Measurements from ENCODE around the gene RAP1GDS1.
A peak's percentile ranks its signal among the peaks of the same experiment; 100 is the strongest.

The RAP1GDS1 gene, protein sequence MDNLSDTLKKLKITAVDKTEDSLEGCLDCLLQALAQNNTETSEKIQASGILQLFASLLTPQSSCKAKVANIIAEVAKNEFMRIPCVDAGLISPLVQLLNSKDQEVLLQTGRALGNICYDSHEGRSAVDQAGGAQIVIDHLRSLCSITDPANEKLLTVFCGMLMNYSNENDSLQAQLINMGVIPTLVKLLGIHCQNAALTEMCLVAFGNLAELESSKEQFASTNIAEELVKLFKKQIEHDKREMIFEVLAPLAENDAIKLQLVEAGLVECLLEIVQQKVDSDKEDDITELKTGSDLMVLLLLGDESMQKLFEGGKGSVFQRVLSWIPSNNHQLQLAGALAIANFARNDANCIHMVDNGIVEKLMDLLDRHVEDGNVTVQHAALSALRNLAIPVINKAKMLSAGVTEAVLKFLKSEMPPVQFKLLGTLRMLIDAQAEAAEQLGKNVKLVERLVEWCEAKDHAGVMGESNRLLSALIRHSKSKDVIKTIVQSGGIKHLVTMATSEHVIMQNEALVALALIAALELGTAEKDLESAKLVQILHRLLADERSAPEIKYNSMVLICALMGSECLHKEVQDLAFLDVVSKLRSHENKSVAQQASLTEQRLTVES

DNA sequence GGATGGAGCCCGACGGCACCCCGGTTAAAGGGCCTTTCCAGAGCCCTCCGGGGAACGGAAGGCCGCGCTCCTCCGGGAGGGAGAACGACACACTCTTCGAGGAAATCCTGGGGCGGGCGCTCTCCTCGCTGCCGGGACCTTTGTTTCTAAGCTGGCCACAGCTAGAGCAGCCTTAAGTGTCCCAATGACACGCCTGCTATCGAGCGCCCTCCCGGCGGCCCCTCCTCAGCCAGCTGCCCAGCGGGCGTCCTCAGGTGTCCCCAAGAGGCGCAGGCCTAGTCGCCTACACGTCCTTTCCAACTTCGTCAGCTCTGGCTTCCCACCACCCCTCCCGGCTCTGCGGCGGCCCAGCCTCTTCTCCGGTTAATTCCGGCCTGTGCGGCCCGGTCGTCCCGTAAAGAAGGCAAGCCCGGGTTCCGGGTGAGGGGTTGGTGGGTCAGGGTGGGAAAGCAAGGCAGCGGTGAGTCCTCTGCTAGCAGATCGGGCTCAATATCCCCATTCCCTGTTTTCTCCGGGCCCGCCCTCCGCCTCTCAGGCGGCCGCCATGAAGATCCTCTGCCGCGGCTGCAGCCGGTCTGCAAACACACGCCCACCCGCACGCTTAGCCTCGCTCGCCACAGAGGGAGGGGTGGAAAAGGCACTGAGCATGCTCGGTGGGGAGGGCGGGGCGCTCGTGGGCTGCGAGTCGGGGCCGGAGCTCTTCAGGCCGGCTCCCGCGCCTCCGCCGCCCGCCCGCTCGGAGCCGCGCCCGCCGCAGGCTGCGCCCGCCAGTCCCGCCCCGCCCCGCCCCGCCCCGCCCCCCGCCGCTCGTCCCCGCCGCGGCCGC lies at the start of gene RAP1GDS1:
TSS of gene RAP1GDS1 (plus strand) at position 806 of the 826 bp plus-strand sequence. CDS start 182 bp downstream, outside the sequence.
- DNase-seq = peak; percentile 94

DNA sequence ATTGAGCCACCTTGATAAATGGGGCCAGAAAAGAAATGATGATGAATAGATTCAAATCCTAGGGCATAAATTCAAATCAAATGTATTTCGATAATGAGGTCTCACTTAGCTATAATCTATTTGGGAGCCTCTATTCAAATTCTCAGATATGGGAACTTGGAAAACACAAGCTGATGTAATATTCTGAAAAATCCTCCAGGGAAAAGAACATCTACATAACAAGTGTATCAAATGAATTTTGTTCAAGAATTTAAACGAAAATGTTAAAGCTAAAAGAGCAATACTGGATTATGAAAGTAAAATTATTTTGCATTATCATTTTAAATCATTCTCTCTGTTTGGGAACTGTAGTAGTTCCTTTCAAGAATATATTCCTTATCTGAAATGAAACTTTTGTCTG lies 38.9 kb upstream of the RAP1GDS1 start:
- DNase-seq = peak; percentile 68

DNA sequence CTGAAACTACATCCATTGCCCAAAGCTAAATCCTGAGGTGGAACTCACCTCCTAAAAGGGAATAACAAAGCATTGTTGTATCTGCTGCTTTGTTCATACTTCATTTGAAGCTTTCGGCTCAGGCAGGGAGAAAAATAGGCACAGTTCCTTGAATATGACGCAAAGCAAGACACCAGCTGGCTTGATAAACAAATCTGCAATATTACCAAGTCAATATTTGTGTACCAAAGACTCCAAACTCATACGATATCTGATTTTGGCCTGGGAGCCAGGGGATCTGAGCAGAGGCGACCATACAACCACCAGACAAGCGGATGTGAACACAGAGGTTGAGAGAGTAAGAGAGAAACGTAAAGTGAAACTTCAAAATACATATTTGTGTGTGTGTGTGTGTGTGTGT lies 34.8 kb upstream of the RAP1GDS1 start:
- DNase-seq = no peak

DNA sequence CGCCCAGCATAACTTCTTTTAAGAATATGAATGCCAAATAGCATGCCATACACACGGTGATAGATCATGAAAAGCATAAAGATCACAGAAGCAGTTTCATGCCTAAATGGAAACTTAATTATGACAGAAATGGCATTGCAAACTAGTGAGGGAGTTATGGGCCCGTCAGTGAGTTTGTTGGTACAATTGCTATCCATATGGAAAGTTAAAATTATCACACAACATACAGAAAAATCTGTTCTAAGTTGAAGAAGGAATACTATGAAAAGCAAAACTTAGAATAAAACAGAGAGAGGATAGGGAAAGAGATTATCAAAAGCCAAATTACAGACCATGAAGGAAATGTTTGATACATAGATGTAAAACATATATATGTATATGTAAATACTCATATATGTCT lies 30.2 kb upstream of the RAP1GDS1 start:
- no peak for DNase-seq

GRCh38 chr4:98232202-98232601 lies 29.0 kb upstream of the RAP1GDS1 start:
- DNase-seq = peak; percentile 94

- no peak for DNase-seq
These were observed 24.0 kb upstream of the RAP1GDS1 start for GRCh38 chr4:98237204-98237603.

DNA sequence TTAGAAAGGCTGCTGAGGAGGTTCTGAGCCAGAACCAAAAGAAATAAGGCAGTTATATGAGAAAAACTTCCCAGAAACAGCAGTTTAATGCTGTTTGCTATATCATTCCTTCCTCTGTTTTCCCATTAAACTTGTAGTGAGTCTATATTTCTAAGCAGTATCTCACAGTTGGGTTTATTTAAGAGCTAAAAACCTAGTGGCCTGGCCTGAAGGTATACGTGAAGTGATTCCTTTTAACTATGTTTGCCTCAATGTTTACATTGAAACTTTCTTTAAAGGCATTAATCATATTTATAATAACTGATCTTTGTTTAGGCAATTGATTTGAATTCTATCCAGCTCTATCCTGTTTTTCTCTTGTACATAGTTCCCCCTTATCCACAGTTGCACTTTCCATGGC lies 19.1 kb upstream of the RAP1GDS1 start:
- DNase-seq = no peak

GRCh38 chr4:98242538-98242937 lies 18.6 kb upstream of the RAP1GDS1 start:
- DNase-seq = no peak

DNA sequence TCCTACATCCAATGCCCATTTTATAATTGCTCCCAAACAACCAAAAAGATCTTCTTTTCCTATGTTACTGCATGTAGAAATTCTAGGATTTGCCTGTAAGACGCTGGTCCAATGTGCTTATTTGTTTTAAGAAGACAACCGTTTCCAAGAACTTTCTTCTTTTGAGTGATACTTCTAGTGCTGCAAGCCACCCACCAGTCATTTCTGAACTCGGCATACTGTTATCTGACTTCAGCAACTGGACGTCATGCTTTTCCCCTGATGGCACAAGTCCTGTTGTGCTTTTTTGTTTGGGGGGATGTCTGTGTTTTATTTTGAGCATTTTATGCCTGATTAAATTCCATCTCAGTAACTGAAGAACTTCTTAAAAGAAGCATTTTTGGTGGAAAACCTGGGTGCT lies 16.0 kb upstream of the RAP1GDS1 start:
- DNase-seq = peak; percentile 33

DNA sequence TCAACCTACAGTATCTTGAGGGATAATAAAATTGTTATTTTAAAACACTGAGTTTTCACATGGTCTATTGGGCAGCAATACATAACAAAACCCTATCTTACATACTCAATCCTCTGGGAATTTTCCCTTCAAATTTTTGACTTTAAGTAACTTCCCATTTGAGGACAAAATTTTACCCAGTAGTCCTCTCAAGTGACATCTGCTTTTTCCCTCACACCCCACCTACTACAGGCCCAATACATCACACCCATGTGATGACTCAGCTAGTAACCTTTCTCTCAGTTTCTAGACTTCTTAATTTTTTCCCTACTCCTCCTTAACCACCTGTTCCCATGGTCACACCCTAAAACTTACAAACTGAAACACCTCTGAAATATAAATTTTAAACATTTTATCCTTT lies 12.2 kb upstream of the RAP1GDS1 start:
- DNase-seq = no peak

DNA sequence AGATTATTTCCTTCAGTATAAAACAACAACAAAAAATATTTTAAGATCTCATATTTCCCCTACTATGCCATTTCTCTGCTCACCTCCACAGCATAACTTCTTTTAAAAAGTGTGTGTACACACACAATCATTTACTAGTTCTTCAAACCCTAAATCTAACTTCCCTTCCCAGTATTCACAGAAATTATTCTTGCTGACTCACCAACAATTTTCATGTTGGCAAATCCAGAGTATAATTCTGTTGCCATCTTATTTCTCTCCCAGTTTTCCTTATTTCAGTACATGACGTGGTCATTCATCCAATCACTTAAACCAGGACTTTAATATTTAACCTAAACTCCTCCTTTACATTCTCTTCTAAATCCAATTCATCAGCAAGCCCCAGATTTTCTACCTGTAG lies 11.4 kb upstream of the RAP1GDS1 start:
- DNase-seq = no peak

DNA sequence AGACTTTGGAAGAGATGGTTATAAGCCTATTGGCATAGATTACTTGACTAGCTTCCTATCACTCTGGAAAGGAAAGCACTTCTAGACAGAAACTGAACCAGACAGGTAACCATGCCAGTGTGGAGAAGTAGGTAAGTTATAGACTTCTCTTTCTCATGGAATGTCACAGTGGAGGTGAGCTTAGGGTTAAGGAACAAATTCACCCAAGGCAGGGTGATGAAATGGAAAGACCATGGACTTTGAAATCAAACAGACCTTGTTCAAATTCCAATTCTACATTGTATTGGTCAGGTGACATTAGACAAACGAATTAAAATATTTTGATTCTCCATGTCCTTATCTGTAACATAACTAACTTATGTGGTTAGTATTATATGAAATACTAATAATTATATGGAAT lies 7.7 kb upstream of the RAP1GDS1 start:
- DNase-seq = no peak

GRCh38 chr4:98260047-98260578 lies 1.1 kb upstream of the RAP1GDS1 start:
- DNase-seq = peak; percentile 76

DNA sequence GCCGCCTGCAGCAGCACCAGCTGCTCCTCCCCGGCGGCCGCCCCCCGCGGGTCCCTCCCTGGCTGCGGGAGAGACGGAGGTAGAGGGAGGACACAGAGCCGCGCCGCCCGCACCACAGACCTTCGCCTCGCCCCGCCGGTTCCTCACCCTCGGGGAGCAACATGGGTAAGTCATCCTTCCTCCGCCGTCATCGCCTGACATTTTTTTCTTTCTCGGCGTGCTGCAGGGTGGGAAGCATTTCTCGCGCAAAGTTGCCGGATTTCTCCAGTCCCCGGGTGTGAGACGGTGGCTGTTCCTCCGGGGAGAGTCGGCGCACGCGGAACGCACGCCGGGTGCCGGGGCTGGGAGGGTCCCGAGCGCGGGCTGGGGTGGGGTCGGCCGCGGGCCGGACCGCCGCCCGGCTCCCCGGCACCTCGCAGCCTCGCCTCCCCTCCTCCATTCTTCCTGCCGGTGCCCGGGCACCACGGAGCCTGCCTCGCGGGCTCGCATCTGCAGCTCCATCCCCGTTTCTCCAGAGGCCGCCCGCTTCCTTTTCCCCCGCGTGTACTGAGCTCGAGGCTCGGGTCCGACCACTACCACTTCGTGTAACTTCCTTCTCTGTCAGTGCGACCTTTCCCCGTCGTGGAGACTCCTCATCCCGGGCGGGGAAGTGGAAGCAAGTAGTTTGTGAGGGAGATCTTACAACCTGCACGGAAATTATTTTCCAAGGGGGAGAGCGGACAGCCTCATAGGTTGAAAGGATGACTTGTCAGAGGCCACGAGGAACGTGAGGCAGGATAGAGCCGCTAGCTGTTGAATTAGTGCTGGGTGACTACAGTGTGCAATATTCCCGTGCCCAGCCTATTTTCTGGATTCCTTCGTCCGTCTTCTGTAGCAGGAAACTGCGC lies 464 bp downstream of the RAP1GDS1 start:
- DNase-seq = peak; percentile 62

- peak; percentile 62 for DNase-seq
These were observed 1.2 kb downstream of the RAP1GDS1 start for GRCh38 chr4:98262431-98262830.

DNA sequence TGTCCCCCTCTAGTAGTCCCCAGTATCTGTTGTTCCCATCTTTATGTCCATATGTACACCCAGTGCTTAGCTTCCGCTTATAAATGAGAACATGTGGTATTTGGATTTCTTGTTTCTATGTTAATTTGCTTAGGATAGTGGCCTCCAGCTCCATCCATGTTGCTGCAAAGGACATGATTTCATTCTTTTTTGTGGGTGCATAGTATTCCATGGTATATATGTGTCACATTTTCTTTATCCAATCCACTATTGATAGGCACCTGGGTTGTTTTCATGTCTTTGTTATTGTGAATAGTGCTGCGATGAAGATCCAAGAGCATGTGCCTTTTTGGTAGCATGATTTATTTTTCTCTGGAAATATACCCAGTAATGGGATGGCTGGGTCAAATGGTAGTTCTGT lies 6.3 kb downstream of the RAP1GDS1 start:
- DNase-seq = no peak

DNA sequence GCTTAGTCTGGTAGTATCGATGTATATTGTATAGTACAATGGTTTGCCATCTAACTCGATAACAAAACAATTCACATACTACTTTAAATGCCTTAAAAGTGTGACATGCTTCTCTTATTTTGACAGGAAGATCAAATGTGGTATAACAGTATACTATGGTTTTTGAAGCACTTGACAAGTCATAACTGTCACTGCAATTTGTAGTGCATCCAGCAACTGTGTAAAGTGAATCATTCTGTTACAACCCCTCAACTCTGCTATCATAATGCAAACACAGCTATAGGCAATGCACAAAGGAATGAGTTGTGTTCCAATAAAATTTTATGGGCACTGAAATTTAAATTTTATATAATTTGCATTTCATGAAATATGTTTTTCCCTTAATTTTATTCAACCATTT lies 14.0 kb downstream of the RAP1GDS1 start:
- DNase-seq = no peak

DNA sequence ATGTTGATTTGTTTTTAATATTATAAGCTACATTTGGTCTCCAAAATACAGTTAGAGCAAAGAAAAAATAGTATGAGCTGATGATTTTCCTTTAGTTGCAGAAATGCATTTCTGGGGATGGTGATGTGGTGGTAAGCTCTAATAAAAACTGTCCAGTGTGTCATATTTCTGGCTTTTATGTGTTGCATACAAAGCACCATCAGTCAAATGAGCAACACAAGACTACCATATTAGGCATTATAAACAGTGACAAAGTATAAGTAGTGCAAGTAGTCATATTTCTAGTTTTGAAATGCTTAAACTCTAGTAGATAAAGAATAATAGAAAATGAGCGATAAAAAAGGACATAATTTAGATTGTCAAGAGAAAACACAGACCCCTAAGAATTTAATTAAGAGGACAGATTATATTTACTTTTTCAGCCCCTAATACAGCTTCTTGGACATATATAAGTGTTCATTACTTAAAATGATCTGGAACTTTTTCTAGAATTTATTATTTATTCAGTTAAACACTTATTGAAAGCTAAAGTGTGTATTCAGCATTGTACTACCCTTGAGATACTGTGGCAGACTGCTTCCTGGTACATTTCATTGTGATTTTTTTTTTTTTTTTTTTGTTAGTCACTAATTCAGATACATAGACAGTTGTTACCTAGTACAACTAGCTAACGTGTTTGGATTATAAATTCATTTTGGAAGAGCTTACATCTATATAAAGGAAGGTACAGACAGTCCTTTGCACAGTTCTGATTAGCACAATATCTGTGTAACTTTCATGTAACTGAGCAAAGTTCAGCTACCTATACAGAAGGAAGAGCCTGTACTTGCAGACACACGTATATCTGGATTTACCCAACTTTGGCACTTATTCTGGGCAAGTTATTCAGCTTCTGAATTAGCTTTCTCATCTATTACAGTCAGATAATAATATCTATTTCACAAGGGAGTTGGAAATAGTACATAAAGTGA lies 22.3 kb downstream of the RAP1GDS1 start:
- DNase-seq = peak; percentile 14

DNA sequence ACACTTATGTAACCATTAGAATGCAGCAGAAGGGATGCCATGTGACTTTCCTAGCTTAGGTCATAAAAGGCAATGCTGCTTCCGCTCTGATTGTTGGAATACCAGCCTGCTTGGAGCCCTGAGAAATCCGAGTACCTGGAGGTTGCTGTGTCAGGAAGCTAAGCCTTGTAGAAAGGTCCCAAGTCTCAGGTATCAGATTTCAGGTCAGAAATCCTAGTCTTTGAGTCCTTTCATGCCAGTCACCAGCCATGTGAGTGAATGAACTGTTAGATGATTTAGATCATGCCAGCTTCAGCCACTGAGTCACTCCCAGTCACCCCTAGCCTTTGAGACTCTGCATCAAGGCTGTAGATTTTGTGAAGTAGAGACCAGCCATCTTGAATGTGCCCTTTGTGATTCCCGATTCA lies 23.5 kb downstream of the RAP1GDS1 start:
- peak; percentile 6 for DNase-seq

GRCh38 chr4:98285676-98286075 lies 24.5 kb downstream of the RAP1GDS1 start:
- no peak for DNase-seq

DNA sequence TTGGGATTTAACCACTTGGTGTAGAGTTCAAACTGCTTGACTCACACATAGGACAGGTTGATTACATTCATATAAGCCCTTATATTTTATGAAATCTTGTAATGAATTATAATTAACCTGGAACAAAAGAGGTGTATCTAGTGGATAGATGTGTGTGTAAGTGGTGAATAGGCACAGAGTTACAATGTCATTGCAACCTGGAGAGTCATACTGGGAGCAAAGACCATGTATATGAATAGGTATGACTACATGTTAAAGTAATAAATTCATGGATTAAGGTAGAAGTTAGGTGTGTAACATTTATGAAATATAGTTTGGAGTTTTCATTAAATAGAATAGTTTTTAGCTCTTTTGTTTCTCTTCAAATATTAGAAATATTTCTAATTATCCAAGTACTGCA lies 26.1 kb downstream of the RAP1GDS1 start:
- peak; percentile 7 for DNase-seq
